HG02870 (cell line): ENCODE measurements around the gene CASQ2.

Experiments
- ATAC-seq: cut with Tn5 transposase; IDR thresholded peaks from one replicate; pipeline ENCODE4 v1.9.1; 2021; ENCODE audit warnings: mild to moderate bottlenecking, moderate library complexity; ENCODE audit not compliant: unreplicated experiment

The CASQ2 gene

DNA sequence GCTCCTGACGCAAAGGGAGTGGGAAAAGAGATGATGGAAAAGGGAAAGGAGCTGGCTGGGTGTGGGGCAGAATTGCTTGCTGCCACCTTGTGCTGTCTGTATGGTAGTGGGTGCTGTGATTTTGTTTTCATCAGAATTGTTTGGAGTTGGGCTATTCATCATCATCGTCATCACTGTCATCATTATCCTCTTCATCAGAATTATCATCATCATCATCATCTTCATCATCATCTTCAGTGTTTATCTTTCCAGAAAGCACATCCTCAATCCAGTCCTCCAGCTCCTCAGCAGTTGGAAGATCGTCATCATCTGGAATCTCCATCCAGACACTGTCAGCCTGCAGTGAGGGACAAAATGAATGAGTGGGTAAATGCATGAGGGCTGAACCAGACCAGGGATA is 67.4 kb downstream of the CASQ2 start:
- ATAC-seq = no peak

DNA sequence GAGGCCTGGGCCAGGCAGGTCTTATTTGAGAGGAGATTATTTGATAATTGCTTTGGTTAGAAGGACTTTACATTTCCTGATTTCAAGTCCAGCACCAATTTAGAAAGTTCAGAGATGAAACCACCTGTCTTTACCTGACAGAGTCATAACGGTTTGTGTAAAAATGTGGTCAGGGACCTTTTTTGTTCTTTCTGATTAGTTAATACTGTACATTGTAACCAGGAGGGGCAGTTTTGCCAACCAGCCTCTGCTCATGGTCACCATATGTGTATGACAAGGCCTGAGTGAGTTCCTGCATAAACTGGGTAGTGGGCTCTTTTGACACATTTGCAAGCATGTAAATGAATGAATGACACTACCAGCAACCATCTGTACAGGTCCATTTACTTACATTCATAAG is 70.9 kb downstream of the CASQ2 start:
- ATAC-seq = peak; percentile 69

DNA sequence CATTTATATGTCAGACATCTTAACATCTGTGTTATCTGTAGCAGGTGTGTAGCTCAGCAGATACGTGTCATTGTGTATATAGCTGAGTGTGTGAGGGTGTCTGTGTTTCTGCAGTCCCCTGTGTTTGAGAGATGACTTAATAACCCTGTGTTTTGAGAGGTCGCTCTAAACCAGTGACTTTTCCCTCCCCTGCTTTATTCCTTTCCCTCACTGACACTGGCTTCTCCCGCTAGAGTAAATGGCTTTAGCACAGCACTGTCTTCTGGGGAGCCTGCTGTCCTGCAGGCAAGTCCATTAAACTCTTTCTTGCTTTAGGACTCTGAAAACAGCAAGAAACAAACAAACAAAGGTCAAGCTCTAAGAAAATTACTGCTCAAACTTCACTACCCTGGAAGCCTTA is 73.7 kb downstream of the CASQ2 start:
- no peak for ATAC-seq

DNA sequence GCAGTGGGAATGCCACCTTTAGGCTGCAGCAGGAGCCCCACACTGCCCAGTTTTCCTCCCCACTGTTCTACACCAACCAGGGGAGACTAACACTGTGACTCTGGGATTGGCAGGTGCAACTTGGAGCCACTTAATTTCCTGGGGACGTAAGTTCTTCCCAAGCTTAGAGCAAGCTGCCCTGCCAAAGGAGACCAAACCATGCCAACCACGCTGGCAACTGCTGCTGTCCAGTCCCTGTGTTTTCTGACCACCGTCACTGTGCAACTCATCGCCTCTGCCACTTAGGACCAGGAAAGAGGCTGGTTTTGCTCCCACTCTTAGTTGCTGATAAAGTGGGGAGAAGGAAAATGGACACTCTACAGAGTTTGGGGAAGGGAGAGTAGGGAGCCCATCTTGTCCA is 76.3 kb downstream of the CASQ2 start:
- ATAC-seq = no peak

DNA sequence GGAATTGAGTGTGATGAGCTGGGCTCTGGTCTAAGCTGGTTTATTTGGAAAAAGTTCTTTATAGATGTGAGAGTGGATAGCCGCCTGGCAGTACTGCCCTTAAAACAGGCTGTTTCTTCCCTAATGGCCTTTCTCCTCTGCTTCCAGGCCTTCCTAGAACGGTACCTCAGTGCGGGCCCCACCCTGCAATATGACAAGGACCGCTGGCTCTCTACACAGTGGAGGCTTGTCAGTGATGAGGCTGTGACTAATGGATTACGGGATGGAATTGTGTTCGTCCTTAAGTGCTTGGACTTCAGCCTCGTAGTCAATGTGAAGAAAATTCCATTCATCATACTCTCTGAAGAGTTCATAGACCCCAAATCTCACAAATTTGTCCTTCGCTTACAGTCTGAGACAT is 77.5 kb downstream of the CASQ2 start:
- ATAC-seq = no peak

DNA sequence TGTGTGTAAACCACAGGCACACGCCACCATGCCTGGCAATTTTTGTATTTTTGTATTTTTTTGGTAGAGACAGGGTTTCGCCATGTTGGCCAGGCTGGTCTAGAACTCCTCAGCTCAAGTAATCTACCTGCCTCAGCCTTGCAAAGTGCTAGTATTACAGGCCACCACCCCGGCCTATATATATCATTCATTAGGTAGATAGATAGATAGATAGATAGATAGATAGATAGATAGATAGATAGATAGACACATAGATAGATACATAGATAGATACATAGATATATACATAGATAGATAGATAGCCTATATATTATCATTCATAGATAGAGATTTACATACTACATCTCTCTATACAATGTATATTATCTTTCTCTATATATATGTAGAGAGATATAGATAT is 80.8 kb downstream of the CASQ2 start:
- ATAC-seq = no peak

DNA sequence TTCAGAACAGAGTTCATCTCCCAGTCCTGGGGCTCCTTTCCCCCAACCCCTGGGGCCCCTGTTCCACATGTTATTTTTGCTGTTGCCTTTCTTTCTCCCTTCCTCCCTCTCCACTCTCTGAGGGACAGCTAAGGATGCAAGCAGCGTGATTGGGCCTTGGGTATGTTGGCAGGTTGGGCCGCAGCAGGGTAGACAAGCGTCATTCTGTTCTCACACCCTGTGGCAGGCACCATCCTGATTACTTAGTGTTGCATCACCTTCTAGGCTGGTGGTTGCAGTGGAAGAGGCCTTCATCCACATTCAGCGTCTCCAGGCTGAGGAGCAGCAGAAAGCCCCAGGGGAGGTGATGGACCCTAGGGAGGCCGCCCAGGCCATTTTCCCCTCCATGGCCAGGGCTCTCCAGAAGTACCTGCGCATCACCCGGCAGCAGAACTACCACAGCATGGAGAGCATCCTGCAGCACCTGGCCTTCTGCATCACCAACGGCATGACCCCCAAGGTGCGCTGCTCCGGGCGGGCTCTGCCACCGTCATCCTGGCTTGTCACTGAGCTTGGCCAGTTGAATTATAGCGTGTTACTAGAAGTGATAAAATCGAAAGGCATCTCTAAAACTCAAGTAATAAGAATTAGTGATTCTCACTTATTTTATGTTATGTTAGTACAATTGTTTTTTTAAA is 83.3 kb downstream of the CASQ2 start:
- no peak for ATAC-seq

GRCh38 chr1:115682792-115683191 is 85.7 kb downstream of the CASQ2 start:
- ATAC-seq = no peak

DNA sequence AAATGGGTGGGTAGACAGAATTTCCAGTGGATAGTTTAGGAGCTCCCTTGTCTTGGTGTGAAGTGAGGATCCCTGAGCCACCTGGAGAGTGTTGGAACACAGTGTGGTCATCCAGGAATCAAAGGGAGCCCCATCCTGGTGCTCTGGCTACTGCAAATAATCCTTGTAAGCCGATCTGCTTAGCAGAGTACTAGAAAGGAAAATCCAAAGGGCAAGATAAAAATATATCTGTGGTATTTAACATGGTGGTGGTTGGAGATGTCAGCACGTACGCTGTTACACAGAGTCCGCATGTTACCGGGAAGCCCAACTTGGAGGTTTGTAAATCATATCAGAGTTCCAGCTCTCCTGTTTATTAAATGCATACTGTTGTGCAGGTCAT is 87.8 kb downstream of the CASQ2 start:
- no peak for ATAC-seq

- ATAC-seq = no peak
Observed at GRCh38 chr1:115679141-115679611, 89.3 kb downstream of the CASQ2 start.

GRCh38 chr1:115678141-115678540 is 90.4 kb downstream of the CASQ2 start:
- ATAC-seq = no peak

DNA sequence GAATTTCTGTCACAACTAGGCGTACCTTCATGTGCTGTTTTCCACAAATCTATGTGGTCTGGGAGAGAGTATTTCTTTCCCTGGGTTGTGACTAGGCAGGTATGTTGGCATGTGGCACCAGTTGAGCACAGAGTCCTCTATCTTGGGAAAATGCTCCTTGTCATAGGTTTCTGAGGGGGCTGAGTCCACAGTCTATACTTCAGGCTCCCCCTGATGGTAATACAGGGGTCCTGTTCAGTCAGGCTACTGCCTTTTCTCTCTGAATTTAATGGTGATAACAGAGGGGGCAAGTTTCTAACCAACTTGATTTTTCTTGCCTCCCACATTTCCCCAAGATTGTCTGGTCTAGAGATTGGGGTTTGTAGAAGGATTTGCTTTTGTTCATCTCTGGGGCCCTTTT is 90.9 kb downstream of the CASQ2 start:
- no peak for ATAC-seq

- peak; percentile 55 for ATAC-seq
Observed at GRCh38 chr1:115677182-115677555, 91.3 kb downstream of the CASQ2 start.

- ATAC-seq = peak; percentile 18
Observed at GRCh38 chr1:115676498-115677181, 91.9 kb downstream of the CASQ2 start.

DNA sequence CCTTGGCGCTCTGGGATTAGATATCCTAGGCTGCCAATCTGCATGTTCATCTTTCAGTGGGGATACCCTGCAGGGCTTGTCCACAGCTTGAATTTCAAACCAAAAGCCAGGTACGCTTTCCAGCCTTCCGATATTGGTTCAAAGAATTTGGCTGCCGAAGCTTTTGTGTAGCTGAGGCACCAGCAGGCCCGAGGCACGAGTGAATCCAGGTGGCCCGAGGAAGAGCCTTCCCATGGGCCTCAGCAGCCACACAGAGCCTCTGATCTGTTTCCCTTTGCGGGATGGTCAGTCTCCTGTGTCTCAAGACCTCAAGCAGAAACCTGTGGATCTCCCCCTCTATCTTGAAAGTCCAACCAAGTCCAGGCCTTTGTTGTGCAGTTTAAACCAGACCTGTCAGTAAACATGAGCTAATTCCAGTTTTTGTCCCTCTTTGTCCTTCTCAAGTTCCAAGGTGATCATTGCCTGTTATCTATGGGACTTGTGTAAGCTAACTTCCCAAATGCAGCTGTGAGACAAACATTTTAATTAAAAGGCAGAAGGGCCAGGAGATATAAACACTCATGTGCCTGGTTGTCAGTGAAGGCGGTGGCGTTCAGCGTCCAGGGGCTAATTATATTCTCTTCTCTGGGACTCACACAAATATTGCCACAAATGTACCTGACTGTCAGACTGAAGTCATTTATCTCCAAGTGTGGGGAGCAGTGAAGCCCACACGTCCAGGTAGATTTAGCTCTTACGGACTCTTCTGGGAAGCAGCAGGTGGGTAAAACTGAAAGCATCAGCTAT is 96.1 kb downstream of the CASQ2 start:
- ATAC-seq = no peak

- no peak for ATAC-seq
Observed at GRCh38 chr1:115671176-115671934, 97.2 kb downstream of the CASQ2 start.

GRCh38 chr1:115670476-115671175 is 97.9 kb downstream of the CASQ2 start:
- ATAC-seq = no peak

DNA sequence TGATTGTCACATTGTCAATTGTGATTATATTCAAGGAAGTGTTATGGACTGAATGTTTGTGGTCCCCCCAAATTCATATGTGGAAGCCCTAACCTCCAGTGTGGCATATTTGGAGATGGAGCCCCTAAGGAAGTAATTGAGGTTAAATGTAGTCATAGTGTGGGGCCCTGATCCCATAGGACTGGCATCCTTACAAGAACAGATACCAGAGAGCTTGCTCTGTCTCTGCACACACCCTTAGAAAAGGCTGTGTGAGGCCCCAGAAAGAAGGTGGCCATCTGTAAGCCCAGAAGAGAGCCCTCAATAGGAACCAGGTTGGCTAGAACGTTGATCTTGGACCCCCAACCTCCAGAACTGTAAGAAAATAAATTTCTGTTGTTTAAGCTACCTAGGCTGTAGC is 98.6 kb downstream of the CASQ2 start:
- no peak for ATAC-seq

DNA sequence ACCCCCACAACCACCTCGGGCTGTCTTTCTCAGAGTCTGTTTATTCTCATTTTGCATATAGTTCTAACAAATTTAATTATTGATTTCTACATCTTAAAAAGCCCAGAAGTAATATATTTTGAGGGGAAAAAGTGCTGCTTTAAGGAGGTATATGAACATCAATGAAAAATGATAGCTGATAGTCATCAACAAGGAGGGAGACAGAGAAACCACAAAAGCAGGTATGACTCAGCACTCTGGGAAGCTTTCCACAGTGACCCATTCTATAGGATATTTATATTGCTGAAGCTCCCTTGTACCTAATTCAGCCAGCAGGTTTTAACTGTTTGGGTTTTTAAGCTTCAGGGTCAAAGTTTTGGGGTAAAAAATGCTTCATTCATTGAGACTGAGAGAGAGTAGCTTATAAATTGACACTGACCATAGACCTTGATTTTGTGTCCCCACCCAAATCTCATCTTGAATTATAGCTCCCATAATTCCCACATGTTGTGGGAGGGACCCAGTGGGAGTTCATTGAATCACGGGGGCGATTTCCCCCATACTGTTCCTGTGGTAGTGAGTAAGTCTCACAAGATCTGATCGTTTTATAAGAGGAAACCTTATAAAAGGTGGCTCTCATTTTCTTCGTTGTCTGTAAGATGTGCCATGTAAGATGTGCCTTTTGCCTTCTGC is 99.4 kb downstream of the CASQ2 start:
- no peak for ATAC-seq

DNA sequence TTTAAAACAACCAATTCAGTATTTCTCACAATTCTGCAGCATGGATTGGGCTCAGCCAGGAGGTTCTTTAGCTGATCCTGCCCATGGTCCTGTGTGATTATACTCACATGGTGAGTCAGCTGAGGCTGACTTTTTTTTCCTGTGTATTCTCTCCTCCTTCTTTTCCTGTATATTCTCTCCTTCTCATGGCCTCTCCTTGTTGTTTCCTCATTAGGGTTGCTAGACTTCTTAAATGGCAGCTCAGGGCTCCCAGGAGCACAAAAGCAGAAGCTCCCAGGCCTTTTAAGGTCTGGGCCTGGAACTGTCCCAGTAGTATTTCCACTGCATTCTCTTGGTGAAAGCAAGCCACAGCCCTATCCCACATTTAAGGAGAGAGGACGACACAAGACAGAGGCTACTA is 99.9 kb downstream of the CASQ2 start:
- no peak for ATAC-seq
